Body of pancreas (tissue), 4 donors: ENCODE measurements around the gene LHX5. TPM values are rescaled to one million over a fixed set of nuclear protein-coding genes. Genes with fewer than 3 reads are reported as not detected.

ENCODE experiments used
- ATAC-seq: fragments of 150-250 bp; one replicate; pipeline ENCODE4 v1.9.1; 2016
- DNase-seq, 4 donors: peaks; one replicate each; pipeline ENCODE4 v3.0.0-alpha.2; 2019
- H3K27ac ChIP-seq, 4 donors: fragments of 200-600 bp; sonication (generic); 1 replicate in 3 of 4; 2 replicates in 1 of 4; pipeline versions ENCODE4 v1.5.1 to v1.6.1; 2016 to 2019; ENCODE audit warnings: mild to moderate bottlenecking in 1 of 4, mixed read lengths in 1 of 4, moderate library complexity in 1 of 4
- H3K27me3 ChIP-seq, 2 donors: fragments of 200-600 bp; sonication (generic); one replicate each; pipeline ENCODE4 v1.6.0; 2016; ENCODE audit warnings: mild to moderate bottlenecking in 1 of 2
- H3K36me3 ChIP-seq, 2 donors: fragments of 200-600 bp; sonication (generic); replicated peaks in 1 of 2; 2 replicates each; pipeline ENCODE4 v1.5.1; 2016; ENCODE audit warnings: low read depth in 2 of 2; ENCODE audit not compliant: insufficient read depth in 1 of 2
- H3K4me1 ChIP-seq: fragments of 200-600 bp; sonication (generic); one replicate; pipeline ENCODE4 v1.6.0; 2016
- H3K4me3 ChIP-seq, 2 donors: fragments of 200-600 bp; sonication (generic); 1 replicate in 1 of 2; 2 replicates in 1 of 2; pipeline ENCODE4 v1.5.1; 2016 to 2019
- H3K9me3 ChIP-seq, 3 donors: fragments of 200-600 bp; sonication (generic); 1 replicate in 2 of 3; 2 replicates in 1 of 3; pipeline ENCODE4 v1.5.1; 2016
- POLR2A ChIP-seq, 3 donors: fragments of 450-650 bp; IDR thresholded peaks; one replicate each; pipeline ENCODE4 v1.6.1; 2016; ENCODE audit warnings: antibody characterized with exemption in 3 of 3, mild to moderate bottlenecking in 2 of 3
- WGBS, 2 donors: methylation state at CpG; one replicate each; pipeline ENCODE4 v1.1.5; 2017; 5-methylcytosine and 5-hydroxymethylcytosine counted together
- intact Hi-C: fragments of 100-400 bp; cut with DNase I; formaldehyde crosslinking; loops from one replicate; pipeline ENCODE4 v1.15.1; 2023
- total RNA-seq, 2 donors: library from RNA; depleted of rRNA; stranded (reverse); fragments of >200 nt; gene quantifications; one replicate each; pipeline ENCODE4 v1.1.0, GENCODE V29; 2016
- TF ChIP-seq, protein P1 (sequence below), 7 experiments: fragments of 450-650 bp in 4 of 7; fragments of 200-600 bp in 3 of 7; sonication (generic) in 3 of 7; IDR thresholded peaks; one replicate each; pipeline ENCODE4 v1.5.1; 2016 to 2019; ENCODE audit warnings: antibody characterized with exemption in 7 of 7

The LHX5 gene
- total RNA-seq, 2 donors from 2014 or later: not detected

DNA sequence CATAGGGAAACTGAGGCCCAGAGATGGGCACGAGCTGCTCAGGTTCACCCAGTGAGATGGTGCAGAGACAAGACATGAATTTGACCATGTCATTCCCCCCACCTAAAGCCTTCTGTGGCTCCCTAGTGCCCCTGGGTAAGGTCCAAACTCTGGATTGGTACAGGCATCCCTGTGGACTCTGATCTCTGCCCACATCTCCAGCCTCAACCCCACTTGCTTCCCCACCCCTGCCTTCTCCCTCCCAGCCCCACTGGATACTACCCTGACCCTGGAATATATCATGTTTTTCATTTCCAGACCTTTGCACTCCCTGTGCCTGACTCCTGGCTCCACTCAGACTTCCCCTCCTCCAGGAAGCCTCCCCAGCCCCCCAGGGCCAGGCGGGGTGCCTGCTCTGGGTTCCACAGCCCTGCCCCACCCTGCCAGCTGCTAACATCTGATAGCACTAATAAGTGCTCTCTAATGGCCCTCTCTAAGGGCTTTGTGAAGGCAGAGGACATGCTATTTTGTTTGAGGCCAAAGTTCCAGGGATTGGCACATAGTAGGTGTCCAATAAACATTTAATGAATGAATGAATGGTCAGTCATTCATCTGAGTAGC, 50.6 kb downstream of the LHX5 start:
- Histone ChIP-seq H3K4me1 (peaks cover 32% of the 10 kb centered on the region), H3K36me3 (no peaks in the 10 kb centered on the region), H3K4me3 (no peak overlapping the region), H3K27me3 (no peaks in the 10 kb centered on the region), H3K27ac (no peak overlapping the region), H3K9me3 (no peaks in the 10 kb centered on the region)
- DNase-seq (no peak), ATAC-seq (no peak)
- 27 to 67% methylated on average over 2 of the region's 2 CpGs for WGBS, 2 donors
- intact Hi-C loops: loop anchor here (10.0 kb wide), 2 partner anchors 106 to 226 kb away; no protein-coding TSS in a partner anchor
- TF ChIP-seq POLR2A (IDR thresholded peaks at IDR 0.05): no peak
- TF ChIP-seq, protein P1, sequence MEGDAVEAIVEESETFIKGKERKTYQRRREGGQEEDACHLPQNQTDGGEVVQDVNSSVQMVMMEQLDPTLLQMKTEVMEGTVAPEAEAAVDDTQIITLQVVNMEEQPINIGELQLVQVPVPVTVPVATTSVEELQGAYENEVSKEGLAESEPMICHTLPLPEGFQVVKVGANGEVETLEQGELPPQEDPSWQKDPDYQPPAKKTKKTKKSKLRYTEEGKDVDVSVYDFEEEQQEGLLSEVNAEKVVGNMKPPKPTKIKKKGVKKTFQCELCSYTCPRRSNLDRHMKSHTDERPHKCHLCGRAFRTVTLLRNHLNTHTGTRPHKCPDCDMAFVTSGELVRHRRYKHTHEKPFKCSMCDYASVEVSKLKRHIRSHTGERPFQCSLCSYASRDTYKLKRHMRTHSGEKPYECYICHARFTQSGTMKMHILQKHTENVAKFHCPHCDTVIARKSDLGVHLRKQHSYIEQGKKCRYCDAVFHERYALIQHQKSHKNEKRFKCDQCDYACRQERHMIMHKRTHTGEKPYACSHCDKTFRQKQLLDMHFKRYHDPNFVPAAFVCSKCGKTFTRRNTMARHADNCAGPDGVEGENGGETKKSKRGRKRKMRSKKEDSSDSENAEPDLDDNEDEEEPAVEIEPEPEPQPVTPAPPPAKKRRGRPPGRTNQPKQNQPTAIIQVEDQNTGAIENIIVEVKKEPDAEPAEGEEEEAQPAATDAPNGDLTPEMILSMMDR (IDR thresholded peaks at IDR 0.05): no peak

DNA sequence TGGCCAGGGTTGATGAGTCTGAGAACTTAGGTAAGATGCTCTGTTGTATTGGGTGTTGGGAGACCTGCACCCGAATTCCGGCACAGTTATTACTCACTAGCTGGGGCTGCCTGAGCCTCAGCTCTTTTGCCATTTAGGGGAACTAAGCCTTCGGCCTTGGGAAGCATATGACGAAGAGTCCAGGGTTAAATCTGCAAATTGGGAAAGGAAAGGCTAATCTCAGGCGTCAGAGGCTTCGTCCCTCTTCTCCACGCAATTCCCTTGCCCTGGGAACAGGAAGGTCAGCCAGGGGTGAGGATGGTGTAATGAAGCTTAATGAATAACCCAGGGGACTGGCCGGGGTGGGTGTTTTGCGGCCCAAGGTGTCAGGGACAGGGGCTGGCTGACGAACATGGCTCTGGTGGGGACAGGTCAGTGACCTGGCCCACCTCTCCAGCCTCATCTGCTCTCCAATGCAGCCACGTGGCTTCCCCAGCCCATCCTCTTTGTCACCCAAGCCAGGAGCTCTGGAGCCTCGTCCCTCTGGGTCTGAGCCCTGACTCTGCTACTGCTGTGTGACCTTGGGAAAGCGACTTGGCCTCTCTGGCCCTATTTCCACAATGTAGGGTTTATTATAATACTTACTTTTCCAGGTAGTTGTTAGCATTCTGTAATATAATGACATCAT, 53.3 kb downstream of the LHX5 start:
- peak; percentile 43 for ATAC-seq
- H3K27me3 ChIP-seq: no peaks in the 10 kb centered on the region
- H3K27ac ChIP-seq: peak overlapping the region in 1 of 4 donors; percentile 29
- TF ChIP-seq, protein P1 (IDR thresholded peaks at IDR 0.05): no peak
- peak in 1 of 3 donors; percentile 8 for TF ChIP-seq POLR2A (IDR thresholded peaks at IDR 0.05)
- peaks cover 29% of the 10 kb centered on the region for H3K4me1 ChIP-seq
- intact Hi-C loops: no loop called here
- H3K9me3 ChIP-seq: no peaks in the 10 kb centered on the region
- peak; percentile 32 to 66 (median 38) for DNase-seq
- whole genome bisulfite sequencing, 2 donors: 9 to 24% methylated on average over 12 to 13 of the region's 13 CpGs
- no peak overlapping the region for H3K4me3 ChIP-seq
- H3K36me3 ChIP-seq: no peaks in the 10 kb centered on the region

DNA sequence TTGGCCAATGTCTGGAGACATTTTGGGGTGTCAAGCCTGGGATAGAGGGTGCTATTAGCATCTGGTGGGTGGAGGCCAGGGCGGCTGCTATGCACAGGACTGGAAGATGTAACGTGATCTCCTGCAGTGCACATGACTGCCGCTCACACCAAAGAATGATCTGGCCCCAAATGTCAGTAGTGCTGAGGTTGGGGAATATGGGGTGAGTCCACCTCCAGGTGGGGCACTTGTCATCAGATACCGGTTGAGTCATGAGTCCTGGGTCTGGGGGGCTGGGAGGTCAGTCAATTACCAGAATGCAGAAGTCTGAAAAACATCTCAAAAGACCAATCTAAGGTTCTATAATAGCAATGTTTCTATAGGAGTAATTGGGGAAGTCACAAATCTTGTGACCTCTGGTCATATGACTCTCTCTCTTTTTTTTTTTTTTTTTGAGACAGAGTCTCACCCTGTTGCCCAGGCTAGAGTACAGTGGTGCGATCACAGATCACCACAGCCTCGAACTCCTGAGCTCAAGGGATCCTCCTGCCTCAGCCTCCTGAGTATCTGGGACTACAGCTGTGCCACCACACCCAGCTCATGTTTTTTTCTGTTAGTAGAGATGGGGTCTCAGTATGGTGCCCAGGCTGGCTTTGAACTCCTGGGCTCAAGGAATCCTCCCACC, 55.4 kb downstream of the LHX5 start:
- Histone ChIP-seq H3K4me1 (peaks cover 14% of the 10 kb centered on the region), H3K9me3 (no peaks in the 10 kb centered on the region), H3K4me3 (no peak overlapping the region), H3K27ac (peak overlapping the region in 1 of 4 donors; percentile 56), H3K27me3 (no peaks in the 10 kb centered on the region), H3K36me3 (no peaks in the 10 kb centered on the region)
- no peak for ATAC-seq
- DNase-seq: peak in 1 of 4 donors; percentile 61
- 56 to 67% methylated on average over 6 of the region's 6 CpGs for WGBS, 2 donors
- intact Hi-C loops: no loop called here
- no peak for TF ChIP-seq POLR2A (IDR thresholded peaks at IDR 0.05)
- TF ChIP-seq, protein P1 (IDR thresholded peaks at IDR 0.05): no peak

DNA sequence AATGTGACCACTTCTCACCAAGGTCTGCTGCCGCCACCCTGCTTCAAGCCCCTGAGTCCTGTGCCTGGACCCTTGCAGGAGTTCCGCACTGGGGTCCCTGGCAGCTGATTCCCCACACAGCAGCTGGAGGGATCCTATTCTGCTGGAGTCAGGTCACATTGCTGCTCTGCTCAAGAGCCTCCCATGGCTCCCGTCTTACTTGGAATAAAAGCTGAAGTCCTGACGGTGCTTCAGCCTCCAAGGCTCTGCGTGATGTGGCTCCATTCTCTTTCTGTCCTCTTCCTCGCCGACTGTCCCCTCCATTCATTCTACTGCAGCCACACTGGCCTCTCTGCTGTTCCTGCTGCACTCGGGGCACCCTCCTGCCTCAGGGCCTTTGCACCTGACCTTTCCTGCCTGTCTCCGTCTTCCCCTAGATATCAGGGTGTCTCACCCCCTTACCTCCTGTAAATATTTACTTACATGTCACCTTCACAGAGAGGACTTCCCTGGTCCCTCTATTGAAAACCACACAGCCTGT, 57.1 kb downstream of the LHX5 start:
- TF ChIP-seq, protein P1 (IDR thresholded peaks at IDR 0.05): no peak
- no peak for TF ChIP-seq POLR2A (IDR thresholded peaks at IDR 0.05)
- 79 to 80% methylated on average over 8 to 9 of the region's 9 CpGs for WGBS, 2 donors
- Histone ChIP-seq H3K4me3 (no peak overlapping the region), H3K27me3 (no peaks in the 10 kb centered on the region), H3K4me1 (peaks cover 14% of the 10 kb centered on the region), H3K27ac (no peak overlapping the region), H3K9me3 (no peaks in the 10 kb centered on the region), H3K36me3 (no peaks in the 10 kb centered on the region)
- no peak for ATAC-seq
- intact Hi-C loops: no loop called here
- no peak for DNase-seq
